Mucosa of gallbladder (tissue), 1 donor: ENCODE measurements around the gene TARS3. TPM values are rescaled to one million over a fixed set of nuclear protein-coding genes. Genes with fewer than 3 reads are reported as not detected.
A peak's percentile ranks its signal among the peaks of the same experiment; 100 is the strongest.

Experiments
- DNase-seq: peaks from one replicate; pipeline ENCODE4 v3.0.0-alpha.2; 2020; ENCODE audit warnings: low spot score
- total RNA-seq: library from RNA; stranded (reverse); gene quantifications from one replicate; pipeline ENCODE4 v1.2.1, GENCODE V29; 2021
- donor health status: DM: no; HTN: no; CAD: no.

The TARS3 gene
- total RNA-seq, 1 donor from 2014 or later, result 10.9 TPM

DNA sequence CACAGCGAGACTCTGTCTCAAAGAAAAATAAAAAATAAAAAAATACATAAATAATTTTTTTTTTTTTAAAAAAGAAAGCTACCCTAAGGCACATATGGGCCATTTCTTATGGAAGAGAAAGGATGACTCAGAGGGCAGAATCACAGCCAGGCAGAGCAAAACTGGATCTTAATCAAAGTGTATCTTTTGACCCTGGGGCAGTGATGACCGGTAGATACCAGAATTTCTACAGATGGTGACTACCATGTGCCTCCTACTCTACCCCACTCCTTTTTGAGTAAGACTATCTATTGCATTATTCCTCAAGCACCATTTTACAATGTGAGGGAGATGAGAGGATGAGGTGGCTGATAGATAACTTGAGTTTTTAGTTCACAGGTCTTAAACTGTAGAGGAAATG is 26.0 kb downstream of the TARS3 start:
- no peak for DNase-seq

DNA sequence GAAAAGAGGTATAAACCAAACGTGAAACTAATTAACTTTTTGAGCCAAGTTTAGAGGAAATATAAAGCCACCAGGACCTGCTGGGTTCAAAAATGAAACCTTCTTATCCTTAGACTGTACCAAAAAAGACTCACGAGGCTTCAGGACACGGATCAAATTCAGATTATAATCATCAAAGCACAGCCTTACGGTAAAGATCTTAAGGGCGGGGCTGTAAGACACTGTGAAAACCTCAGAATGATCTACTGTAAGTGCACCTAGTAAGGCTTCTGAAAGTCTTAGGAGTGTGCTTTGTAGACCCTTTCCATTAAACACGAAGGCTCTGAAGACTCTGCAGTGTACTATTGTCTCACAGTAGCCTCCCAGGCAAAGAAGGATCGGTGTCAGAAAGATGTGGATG is 26.8 kb downstream of the TARS3 start:
- DNase-seq, result no peak

DNA sequence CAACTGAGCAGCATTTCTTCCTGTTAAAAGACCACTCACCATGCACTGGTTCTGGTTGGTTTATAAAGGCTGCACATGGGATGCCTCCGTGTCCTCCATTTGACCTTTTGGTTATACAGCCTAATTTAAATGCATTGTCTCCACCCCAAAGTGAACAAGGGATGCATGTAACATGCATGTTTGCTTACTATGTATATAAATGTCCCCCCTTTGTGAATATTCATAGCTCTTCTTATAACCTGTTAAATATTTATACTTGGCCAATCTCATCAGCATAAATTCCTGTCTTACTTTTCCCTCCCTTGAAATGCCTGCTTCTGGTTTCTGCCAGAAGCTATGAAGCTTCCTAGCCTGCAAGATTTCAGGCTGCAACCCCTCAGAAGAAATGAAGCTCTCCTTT is 27.4 kb downstream of the TARS3 start:
- no peak for DNase-seq

DNA sequence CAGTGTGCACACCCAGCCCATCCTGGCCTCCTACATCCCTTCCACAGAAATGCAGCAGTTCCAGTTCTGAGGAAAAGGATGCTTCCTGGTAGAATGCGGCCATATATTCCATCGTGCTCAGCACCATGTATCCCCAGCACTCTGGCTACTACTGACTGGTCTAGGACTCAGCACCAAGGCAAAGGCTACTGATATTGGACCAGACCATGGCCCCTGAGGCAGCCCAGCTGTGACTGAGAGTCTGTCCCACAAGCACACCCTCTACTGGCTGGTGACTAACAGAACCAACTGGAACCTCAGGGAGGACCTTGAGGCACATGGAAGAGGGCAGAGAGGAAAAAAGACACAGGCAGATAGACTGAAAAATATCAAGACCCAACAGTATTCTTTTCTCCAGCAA is 30.0 kb downstream of the TARS3 start:
- no peak for DNase-seq

DNA sequence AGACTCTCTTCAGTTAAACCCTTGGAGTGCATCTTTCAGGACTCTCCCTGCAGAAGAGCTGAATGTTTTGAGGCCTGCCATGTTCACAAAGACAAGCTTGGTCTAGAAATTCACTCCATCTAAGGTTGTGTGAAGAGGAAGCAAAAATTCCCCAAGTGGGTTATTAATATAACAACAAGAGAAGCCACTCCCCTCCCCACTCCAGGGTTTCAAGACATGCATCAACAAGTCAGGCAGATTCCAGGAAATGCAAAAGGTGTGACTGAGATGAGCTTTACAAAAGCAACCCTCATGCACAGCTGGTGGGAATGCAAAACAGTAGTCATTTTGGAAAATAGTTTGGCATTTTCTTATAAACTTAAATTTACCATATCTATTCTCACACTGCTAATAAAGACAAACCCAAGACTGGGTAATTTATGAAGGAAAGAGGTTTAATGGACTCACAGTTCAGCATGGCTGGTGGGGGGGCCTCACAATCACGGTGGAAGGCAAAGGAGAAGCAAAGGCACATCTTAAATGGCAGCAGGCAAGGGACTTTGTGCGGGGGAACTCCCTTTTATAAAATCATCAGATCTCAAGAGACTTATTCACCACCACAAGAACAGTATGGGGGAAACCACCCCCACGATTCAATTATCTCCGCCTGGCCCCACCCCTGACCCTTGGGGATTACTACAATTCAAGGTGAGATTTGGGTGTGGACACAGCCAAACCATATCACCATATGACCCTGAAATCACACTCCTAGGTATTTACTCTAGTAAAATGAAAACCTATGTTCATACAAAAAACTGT is 31.3 kb downstream of the TARS3 start:
- DNase-seq, result no peak

DNA sequence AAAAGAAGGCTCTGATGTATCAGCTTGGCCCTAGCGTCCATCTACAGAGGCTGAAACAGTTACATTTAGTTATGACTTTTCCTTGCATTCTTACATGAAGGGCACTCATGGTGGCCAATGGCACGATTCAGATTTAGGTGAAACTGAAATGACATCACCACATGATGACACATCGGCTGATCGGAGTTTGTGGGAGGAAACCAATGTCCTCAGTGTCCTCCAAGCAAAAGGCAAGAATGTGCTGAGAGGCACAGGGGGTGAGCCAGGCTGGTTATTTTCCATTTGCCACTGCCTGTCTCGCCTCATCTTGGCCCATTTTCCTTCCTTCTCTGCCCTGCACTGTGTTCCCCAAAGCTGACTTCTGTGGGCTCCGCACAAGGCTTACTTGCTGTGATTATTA is 34.4 kb downstream of the TARS3 start:
- no peak for DNase-seq

DNA sequence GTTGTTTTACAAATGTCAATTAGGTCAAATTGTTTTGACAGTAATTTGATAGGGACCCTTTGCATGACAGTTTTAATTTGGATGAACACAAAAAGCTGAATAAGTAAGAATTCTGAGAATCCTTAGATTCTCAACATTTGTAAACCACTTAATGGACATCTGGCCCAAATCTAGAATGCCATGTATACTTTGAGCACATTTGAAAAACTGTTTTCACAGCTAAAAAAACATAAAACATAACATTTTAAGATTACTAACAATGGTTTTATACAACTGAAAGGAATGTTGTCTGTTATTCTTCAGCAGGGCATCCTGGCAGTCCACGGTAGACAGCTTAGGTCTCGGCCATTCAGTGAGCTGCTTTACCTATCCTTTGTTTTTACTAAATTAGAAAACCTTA is 37.6 kb downstream of the TARS3 start:
- DNase-seq, result no peak

DNA sequence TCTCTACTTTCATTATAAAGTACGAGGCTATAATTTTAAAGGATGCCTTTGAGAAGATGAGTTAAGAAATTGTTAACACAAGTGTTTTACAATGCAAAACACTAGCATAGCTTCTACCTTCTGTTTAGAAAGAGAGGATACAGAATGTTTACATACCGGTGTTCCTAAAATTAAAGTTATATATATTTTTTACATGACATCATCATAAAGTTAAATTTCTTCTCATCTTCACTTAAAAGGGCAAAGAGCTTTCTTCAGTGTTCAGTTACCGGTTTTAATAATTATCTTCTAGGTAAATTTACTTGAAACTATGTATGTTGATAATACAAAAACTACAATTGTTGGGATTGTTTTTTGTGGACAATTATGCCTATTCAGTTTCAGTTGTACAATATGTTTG is 39.4 kb downstream of the TARS3 start:
- DNase-seq, result no peak

DNA sequence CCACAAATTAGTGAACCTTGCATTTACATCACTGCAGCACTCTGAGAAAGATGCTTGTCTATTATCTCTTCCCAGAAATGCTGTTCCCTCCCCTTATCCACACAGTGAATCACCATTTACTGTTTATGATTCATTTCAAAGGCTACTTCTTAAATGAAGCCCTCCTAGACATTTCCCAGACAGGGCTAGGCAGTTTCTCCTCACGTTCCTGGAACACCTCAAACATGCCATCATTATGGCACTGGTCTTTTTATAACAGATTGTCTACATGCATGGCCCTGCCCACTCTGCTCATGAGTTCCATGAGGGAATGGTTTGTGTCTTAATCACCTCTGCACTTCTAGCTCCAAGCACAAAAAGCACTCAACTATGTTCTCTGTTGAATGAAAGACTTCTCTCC is 39.9 kb downstream of the TARS3 start:
- DNase-seq, result no peak

DNA sequence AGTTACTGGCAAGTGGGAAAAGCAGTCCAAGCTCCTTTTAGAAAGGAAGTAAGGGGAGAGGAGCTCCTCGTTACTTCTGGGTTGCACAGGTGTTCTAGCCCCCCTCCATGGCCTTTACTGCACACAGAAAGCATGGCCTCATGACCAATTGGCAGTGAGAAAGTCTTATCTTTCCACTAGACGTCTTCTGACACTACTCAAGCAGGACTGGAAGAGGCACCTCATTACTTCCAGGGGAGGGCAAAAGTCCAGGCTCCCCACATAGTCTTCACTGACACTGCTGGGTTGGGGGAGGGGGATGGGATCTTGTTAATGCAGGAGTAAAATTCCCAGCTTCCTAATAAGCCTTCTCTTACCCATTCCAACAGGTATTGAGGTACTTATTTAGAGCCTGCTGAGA is 44.5 kb downstream of the TARS3 start:
- no peak for DNase-seq

DNA sequence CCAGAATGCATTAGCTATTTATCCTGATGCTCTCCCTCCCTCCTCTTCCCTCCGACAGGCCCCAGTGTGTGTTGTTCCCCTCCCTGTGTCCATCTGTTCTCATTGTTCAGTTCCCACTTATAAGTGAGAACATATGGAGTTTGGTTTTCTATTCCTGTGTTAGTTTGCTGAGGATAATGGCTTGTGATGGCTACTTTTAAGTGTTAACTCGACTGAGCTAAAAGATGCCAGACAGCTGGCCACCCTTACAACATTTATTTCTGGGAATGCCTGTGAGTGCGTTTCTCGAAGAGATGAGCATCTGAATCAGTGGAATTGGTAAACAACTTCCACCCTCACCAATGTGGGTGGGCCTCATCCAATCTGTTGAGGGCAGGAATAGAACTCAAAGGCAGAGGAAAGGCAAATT is 47.3 kb downstream of the TARS3 start:
- no peak for DNase-seq

DNA sequence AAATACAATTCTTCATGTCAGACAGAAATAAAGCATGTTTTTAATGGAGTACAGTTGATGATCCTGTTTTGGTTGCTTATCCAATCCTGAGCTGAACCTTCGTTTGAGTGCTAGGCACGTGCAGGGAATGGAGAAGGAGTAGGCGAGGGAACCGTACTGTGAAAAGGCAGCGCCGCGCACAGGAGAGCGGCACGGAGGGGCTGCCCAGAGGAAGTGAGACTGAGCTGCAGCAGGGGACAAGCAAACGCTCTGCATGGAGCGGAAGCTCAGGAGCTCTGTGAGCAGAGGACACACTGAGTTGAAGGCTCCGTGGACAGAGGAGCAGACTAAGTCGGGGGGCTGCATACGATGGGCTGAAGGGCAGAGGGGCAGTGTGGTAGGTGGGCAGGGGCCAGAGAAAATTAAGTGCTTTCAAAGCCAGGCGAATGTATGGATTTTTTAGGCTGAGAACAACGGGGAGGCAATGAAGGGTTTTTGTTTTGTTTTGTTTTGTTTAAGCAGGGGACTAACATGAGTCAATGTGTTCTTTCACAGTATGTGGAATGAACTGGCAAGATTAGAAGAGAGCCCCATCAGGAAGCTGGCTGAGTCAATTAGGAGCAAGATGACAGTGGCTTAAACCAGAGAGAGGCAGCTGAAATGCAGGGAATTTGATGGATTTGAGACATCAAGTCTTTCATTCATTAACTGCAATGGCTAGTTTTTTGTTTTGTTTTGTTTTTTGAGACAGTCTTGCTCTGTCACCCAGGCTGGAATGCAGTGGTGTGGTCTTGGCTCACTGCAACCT is 48.3 kb downstream of the TARS3 start:
- DNase-seq, result no peak

DNA sequence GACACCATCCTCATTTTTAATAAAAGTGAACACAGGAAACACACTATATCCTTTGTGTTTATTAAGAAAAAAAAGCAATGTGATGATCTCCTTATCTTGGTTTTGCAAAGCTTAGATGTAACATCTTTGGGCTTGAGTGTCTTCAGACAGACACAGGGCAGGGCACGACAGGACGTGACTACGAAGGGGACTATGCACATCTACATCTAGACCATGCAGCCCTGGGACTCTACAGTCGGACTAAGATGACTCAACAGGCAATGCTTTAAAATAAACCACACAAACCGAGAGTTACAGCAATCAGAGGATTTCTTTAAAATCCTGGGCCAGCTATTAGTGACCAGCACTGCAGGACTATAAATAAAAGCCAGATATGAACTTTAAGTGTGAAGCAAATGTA is 49.3 kb downstream of the TARS3 start:
- DNase-seq, result no peak

DNA sequence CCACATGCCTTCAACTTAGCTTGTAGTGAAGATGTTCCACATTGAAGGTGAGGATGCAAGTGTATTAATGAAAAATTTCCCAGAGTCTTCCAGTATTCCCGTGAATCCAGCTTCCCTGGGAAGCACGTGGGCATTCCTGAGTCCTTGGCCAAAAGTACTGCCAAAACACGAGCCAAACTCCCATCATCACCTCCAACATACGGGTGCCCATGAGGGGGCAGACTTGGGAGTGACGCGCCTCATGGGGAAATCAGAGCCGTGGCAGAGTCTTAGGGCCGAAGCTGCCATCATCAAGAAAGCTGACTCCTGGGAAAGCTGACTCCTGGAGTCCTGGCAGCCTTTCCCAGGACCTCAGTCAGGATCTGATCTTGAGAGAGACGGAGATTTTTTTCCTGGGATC is 52.0 kb downstream of the TARS3 start:
- DNase-seq, result peak; percentile 16

DNA sequence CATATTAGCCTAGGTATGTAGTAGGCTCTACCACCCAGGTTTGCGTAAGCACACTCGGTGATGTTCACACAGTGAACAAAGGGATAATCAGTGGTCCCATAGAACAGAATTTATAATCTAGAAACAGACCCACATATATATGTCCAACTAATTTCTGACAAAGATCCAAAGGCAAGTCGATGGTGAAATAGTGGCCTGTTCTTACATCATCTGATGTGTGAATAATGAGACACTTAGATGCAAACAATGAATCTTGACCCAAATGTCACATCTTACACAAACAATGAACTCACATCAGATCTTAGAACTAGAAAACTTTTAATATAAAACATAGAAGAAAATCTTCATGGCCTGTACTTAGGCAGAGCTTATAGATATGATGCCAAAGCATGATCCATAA is 54.5 kb downstream of the TARS3 start:
- no peak for DNase-seq

DNA sequence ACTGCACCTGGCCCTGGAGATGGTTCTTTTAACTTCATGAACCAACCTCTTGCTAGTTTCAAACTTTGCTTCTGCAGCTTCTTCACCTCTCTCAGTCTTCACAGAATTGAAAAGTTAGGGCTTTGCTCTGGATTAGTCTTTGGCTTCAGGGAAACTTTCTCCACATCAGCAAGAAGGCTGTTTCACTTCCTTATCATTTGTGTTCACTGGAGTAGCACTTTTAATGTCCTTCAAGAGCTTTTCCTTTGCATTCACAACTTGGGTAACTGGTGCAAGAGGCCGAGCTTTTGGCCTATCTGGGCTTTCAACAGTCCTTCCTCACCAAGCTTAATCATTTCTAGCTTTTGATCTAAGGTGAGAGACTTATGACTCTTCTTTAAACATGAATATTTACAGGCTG is 56.4 kb downstream of the TARS3 start:
- no peak for DNase-seq

DNA sequence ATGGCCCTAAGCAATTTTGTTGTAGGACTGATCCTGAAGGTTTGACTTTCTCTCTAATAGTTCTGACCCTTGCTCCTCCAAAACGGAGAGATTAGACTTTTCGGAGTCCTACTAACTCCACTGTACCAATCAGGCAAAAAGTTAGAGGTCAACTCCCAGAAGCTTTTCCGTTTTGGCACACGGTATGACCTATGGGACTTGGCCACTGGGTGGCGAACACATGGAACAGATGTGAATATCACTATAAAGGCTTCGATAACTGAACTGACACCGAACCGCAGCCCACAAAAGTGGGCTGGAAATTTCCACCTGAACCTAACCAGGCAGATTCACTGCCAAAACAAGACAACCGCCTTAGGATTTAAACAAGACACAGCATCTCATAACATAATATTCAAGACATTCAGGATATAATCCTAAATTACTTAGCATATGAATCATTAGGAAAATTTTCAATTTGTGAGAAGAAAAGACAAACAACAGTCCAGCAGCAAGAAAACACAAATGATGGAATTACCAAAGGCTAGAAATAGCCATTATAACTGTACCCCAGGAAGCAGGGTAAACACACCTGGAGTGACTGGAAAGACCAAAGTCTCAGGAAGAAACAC is 59.9 kb downstream of the TARS3 start:
- no peak for DNase-seq

DNA sequence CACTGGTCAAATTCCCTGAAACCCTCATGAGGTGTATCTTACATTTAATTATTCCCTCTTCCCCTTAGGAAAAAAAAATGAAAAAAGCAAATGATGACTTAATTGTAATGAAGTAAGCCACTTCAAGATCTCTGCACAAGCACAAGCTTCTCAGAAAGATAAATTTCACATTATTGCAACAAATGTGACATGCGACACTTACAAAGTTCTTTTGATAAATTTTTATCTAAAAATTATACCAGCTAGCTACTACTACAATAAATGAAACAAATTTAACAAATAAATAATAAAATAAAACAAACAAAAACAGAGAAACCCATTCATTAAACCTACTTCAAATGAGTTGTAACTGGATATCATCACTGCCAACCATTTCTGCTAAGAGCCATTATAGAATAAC is 62.1 kb downstream of the TARS3 start:
- no peak for DNase-seq

DNA sequence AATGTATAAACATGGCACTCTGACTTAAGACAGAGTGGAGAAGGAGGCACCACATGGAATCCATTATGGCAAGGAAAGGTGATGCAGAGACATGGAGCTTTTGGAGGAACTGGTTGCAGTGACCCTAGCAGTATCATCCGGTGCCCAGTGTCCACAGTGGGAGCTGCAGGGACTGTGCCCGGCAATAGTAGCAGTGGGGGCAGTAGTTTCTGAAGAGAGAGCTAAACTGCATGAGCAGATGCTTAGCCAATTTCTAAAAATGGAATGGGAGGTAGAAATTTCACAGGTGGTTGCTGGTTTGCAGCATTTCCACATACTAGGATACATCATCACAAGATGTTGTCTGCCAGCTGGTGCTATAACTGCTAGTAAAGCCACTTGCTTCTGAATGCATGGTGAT is 64.3 kb downstream of the TARS3 start:
- DNase-seq, result no peak

DNA sequence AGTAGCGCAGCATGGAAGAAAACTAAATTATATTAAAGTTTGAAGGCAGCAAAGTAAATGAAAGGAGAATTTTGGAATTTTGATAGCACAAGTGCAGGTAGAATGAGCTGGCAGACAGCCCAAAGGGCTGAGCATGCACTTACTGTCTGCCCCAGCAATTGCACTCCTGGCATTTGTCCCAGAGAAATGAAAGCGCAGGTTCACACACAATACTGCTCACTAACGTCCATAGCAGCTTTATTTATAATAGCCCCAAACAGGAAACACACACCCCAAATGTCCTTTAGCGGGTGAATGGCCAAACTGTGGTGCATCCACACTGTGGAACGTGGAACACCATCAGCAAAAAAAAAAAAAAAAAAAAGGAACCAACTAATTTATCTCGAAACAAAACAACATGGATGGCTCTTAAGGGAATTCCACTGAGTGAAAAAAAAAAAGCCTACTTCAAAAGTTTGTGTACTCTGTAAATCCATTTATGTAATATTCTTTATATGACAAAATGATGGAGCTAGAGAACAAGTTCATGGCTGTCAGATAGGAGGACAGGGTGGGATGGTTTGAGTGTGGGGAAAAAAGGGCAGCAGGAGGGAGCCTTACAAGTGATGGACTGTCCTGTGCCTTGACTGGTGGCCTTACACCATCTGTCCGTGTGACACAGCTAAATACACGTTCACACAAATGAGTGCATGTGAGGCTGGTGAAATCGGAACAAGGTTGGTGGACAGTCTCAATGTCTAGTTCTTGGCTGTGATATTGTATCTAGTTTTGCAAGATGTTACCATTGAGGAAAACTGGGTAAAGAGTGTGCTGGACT is 66.1 kb downstream of the TARS3 start:
- DNase-seq, result no peak

DNA sequence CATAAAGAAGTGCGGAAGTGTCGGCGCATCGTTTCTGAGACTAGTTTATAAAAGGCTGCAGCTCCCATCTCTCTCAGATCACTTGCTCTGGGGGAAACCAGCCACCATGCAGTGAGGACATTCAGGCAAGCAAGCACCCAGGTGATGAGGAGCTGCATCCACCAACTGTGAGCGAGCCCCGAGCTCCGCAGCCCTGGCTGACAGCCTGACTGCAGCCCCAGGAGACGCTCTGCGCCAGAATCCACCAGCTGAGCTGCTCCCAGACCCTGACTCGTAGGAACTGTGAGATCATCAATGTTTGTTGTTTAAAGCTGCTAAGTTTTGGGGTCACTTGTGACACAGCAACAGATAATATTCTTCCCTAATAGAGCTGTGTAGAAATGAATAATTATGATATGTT is 67.1 kb downstream of the TARS3 start:
- no peak for DNase-seq
